Measurements from ENCODE around the gene NFKBIB. TPM values are rescaled to one million over a fixed set of nuclear protein-coding genes. Genes with fewer than 3 reads are reported as not detected.

Gene NFKBIB
- polyA plus RNA-seq, 1 donor (not counting 4 experiments of a cell fraction or from before 2014, with no cell fraction given), result 12.3 TPM

GRCh38 chr19:38913958-38914357, 14.2 kb downstream of the NFKBIB start:
- Histone ChIP-seq H3K36me3 (ENCODE audit: control insufficient read depth in 2 of 2, extremely low read depth in 1 of 2, insufficient read depth in 2 of 2, low read length in 2 of 2) (no peaks in the 10 kb centered on the region), H2AFZ (ENCODE audit: control insufficient read depth, low read length) (no peak overlapping the region), H3K4me3 (ENCODE audit: control insufficient read depth in 2 of 3, extremely low read depth in 1 of 3, insufficient read depth in 2 of 3, low read depth in 1 of 3, low read length in 3 of 3) (no peak overlapping the region), H3K9me3 (ENCODE audit: control insufficient read depth, low read depth, low read length) (no peaks in the 10 kb centered on the region), H3K4me2 (ENCODE audit: control insufficient read depth, extremely low read depth, insufficient read depth, low read depth, low read length) (no peak overlapping the region), H4K20me1 (ENCODE audit: control insufficient read depth, extremely low read depth, insufficient read depth, low read length) (no peaks in the 10 kb centered on the region), H3K27ac (ENCODE audit: control insufficient read depth, insufficient read depth, low read length) (no peak overlapping the region), H3K4me1 (ENCODE audit: control insufficient read depth, extremely low read depth, insufficient read depth, low read length) (no peaks in the 10 kb centered on the region), H3K9me1 (ENCODE audit: control insufficient read depth, extremely low read depth, insufficient read depth, low read length) (no peaks in the 10 kb centered on the region), H3K79me2 (ENCODE audit: control insufficient read depth, insufficient read depth, low read length) (no peaks in the 10 kb centered on the region), H3K27me3 (ENCODE audit: control insufficient read depth, extremely low read depth, insufficient read depth, low read length) (no peaks in the 10 kb centered on the region), H3K9ac (ENCODE audit: control insufficient read depth, extremely low read depth, insufficient read depth, low read length) (no peak overlapping the region)
- FAIRE-seq, result no peak
- no peak for DNase-seq (ENCODE audit: low read depth, low spot score)
- TF ChIP-seq EZH2 (IDR thresholded peaks at IDR 0.05; ENCODE audit: low read length), result no peak
- dilution Hi-C loops (cut with MboI; ENCODE audit: extremely low pct_ligation_motif_present, low sequenced_read_pairs), result no loop called here

DNA sequence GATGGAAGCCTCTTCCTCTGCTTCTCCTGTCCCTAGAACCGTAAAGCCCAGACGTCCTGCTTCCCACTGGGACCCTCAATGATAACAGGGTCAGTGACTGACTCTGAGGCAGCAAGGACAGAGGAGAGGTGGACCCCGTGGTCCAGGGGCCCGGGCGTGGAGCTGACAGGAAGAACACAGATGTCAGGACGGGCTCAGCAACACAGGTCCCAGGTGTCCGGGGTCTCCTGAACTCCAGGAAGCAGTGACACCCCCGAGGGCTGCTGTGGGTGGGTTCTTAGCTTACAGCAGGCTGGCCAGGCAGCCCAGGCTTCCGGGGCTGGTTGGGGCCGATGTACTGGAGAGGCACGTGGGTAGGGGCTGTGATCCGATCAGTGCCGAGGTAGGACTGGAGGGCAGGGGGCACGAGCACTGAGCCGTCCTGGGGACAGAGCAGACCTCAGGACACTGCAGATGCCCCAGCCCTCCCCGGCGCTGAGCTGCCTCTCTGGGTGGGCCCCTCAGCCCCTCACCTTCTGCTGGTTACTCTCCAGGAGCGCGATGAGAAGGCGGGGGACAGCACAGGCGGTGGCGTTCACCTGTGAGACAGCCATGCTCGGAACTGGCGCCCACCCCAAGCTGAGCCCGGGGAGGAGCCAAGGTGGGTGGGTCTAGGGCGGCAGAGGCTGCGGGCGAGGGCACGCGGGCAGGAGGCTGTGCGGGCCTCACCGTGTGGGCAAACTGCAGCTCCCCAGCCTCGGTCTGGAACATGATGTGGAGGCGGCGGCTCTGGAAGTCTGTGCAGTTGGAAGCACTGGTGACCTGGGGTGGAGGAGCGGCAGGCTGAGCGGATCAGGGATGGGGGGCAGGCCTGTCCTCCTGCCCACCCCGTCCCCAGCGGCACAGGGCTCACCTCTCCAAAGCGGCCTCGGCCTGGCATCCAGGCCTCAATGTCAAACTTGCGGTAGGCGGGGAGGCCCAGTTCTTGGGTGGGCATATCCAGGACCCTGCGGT, 15.9 kb downstream of the NFKBIB start:
- DNase-seq (ENCODE audit: low read depth, low spot score) (no peak), FAIRE-seq (no peak)
- Histone ChIP-seq H3K9ac (ENCODE audit: control insufficient read depth, extremely low read depth, insufficient read depth, low read length) (no peak overlapping the region), H2AFZ (ENCODE audit: control insufficient read depth, low read length) (no peak overlapping the region), H3K4me3 (ENCODE audit: control insufficient read depth in 2 of 3, extremely low read depth in 1 of 3, insufficient read depth in 2 of 3, low read depth in 1 of 3, low read length in 3 of 3) (no peak overlapping the region), H4K20me1 (ENCODE audit: control insufficient read depth, extremely low read depth, insufficient read depth, low read length) (no peaks in the 10 kb centered on the region), H3K27me3 (ENCODE audit: control insufficient read depth, extremely low read depth, insufficient read depth, low read length) (no peaks in the 10 kb centered on the region), H3K9me3 (ENCODE audit: control insufficient read depth, low read depth, low read length) (no peaks in the 10 kb centered on the region), H3K36me3 (ENCODE audit: control insufficient read depth in 2 of 2, extremely low read depth in 1 of 2, insufficient read depth in 2 of 2, low read length in 2 of 2) (peaks cover 0 to 2% of the 10 kb centered on the region in 2 experiments), H3K4me1 (ENCODE audit: control insufficient read depth, extremely low read depth, insufficient read depth, low read length) (no peaks in the 10 kb centered on the region), H3K4me2 (ENCODE audit: control insufficient read depth, extremely low read depth, insufficient read depth, low read depth, low read length) (no peak overlapping the region), H3K79me2 (ENCODE audit: control insufficient read depth, insufficient read depth, low read length) (no peaks in the 10 kb centered on the region), H3K9me1 (ENCODE audit: control insufficient read depth, extremely low read depth, insufficient read depth, low read length) (no peaks in the 10 kb centered on the region), H3K27ac (ENCODE audit: control insufficient read depth, insufficient read depth, low read length) (no peak overlapping the region)
- dilution Hi-C loops (cut with MboI; ENCODE audit: extremely low pct_ligation_motif_present, low sequenced_read_pairs), result no loop called here
- TF ChIP-seq, protein P1, sequence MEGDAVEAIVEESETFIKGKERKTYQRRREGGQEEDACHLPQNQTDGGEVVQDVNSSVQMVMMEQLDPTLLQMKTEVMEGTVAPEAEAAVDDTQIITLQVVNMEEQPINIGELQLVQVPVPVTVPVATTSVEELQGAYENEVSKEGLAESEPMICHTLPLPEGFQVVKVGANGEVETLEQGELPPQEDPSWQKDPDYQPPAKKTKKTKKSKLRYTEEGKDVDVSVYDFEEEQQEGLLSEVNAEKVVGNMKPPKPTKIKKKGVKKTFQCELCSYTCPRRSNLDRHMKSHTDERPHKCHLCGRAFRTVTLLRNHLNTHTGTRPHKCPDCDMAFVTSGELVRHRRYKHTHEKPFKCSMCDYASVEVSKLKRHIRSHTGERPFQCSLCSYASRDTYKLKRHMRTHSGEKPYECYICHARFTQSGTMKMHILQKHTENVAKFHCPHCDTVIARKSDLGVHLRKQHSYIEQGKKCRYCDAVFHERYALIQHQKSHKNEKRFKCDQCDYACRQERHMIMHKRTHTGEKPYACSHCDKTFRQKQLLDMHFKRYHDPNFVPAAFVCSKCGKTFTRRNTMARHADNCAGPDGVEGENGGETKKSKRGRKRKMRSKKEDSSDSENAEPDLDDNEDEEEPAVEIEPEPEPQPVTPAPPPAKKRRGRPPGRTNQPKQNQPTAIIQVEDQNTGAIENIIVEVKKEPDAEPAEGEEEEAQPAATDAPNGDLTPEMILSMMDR (optimal IDR thresholded peaks at IDR 0.05 in 1 of 3, IDR thresholded peaks at IDR 0.05 in 1 of 3, conservative IDR thresholded peaks at IDR 0.05 in 1 of 3; ENCODE audit: extremely low read depth in 1 of 3, insufficient read depth in 2 of 3, low read length in 3 of 3), result no peak
- no peak for TF ChIP-seq EZH2 (IDR thresholded peaks at IDR 0.05; ENCODE audit: low read length)

Data from keratinocyte (primary cell).